ENCODE results near the gene SLC35D2. TPM values are rescaled to one million over a fixed set of nuclear protein-coding genes. Genes with fewer than 3 reads are reported as not detected.
"Not testable (repeated sequence)": the region's sequence is repeated elsewhere in the genome, so short reads cannot be mapped to it uniquely, and the experiment has no call there.

SLC35D2 gene
- total and polyA plus RNA-seq, 2 donors, result 5.0 to 21.5 TPM

- DNase-seq (ENCODE audit: low read depth in 6 of 9, low spot score in 9 of 9); H3K9me3 ChIP-seq (ENCODE audit: control insufficient read depth in 2 of 2, insufficient read depth in 1 of 2, low read length in 1 of 2); H3K4me1 ChIP-seq (ENCODE audit: control insufficient read depth in 2 of 2, insufficient read depth in 2 of 2, low read length in 2 of 2); H3K27ac ChIP-seq (ENCODE audit: low read depth in 1 of 2, low read length in 1 of 2); H3K4me3 ChIP-seq (ENCODE audit: low read length in 2 of 2); H3K27me3 ChIP-seq (ENCODE audit: control insufficient read depth in 2 of 2, insufficient read depth in 1 of 2, low read length in 1 of 2); H3K36me3 ChIP-seq (ENCODE audit: control insufficient read depth in 2 of 2, insufficient read depth in 2 of 2, low read length in 1 of 2): not testable (repeated sequence)
- 97% methylated on average over 6 of the region's 6 CpGs for WGBS
These were observed 8.0 kb downstream of the SLC35D2 start for GRCh38 chr9:96375507-96375906.

GRCh38 chr9:96367943-96368342 is 15.6 kb downstream of the SLC35D2 start:
- H3K27me3 ChIP-seq (ENCODE audit: control insufficient read depth in 2 of 2, insufficient read depth in 1 of 2, low read length in 1 of 2), result no peaks in the 10 kb centered on the region
- H3K4me3 ChIP-seq (ENCODE audit: low read length in 2 of 2), result no peak overlapping the region
- no peak for DNase-seq (ENCODE audit: low read depth in 6 of 9, low spot score in 9 of 9)
- H3K4me1 ChIP-seq (ENCODE audit: control insufficient read depth in 2 of 2, insufficient read depth in 2 of 2, low read length in 2 of 2), result no peaks in the 10 kb centered on the region
- H3K9me3 ChIP-seq (ENCODE audit: control insufficient read depth in 2 of 2, insufficient read depth in 1 of 2, low read length in 1 of 2), result no peaks in the 10 kb centered on the region
- H3K27ac ChIP-seq (ENCODE audit: low read depth in 1 of 2, low read length in 1 of 2), result no peak overlapping the region
- no peaks in the 10 kb centered on the region for H3K36me3 ChIP-seq (ENCODE audit: control insufficient read depth in 2 of 2, insufficient read depth in 2 of 2, low read length in 1 of 2)
- WGBS, result 94% methylated on average over 1 of the region's 1 CpG

GRCh38 chr9:96363175-96363967 is 20.1 kb downstream of the SLC35D2 start:
- H3K27me3 ChIP-seq (ENCODE audit: control insufficient read depth in 2 of 2, insufficient read depth in 1 of 2, low read length in 1 of 2), result no peaks in the 10 kb centered on the region
- WGBS, result 99% methylated on average over 9 of the region's 9 CpGs
- H3K27ac ChIP-seq (ENCODE audit: low read depth in 1 of 2, low read length in 1 of 2), result no peak overlapping the region
- H3K4me3 ChIP-seq (ENCODE audit: low read length in 2 of 2), result no peak overlapping the region
- DNase-seq (ENCODE audit: low read depth in 6 of 9, low spot score in 9 of 9), result no peak
- no peaks in the 10 kb centered on the region for H3K4me1 ChIP-seq (ENCODE audit: control insufficient read depth in 2 of 2, insufficient read depth in 2 of 2, low read length in 2 of 2)
- no peaks in the 10 kb centered on the region for H3K9me3 ChIP-seq (ENCODE audit: control insufficient read depth in 2 of 2, insufficient read depth in 1 of 2, low read length in 1 of 2)
- H3K36me3 ChIP-seq (ENCODE audit: control insufficient read depth in 2 of 2, insufficient read depth in 2 of 2, low read length in 1 of 2), result no peaks in the 10 kb centered on the region

- DNase-seq (ENCODE audit: low read depth in 6 of 9, low spot score in 9 of 9); H3K27ac ChIP-seq (ENCODE audit: low read depth in 1 of 2, low read length in 1 of 2); H3K27me3 ChIP-seq (ENCODE audit: control insufficient read depth in 2 of 2, insufficient read depth in 1 of 2, low read length in 1 of 2); H3K9me3 ChIP-seq (ENCODE audit: control insufficient read depth in 2 of 2, insufficient read depth in 1 of 2, low read length in 1 of 2); H3K4me1 ChIP-seq (ENCODE audit: control insufficient read depth in 2 of 2, insufficient read depth in 2 of 2, low read length in 2 of 2); H3K4me3 ChIP-seq (ENCODE audit: low read length in 2 of 2); H3K36me3 ChIP-seq (ENCODE audit: control insufficient read depth in 2 of 2, insufficient read depth in 2 of 2, low read length in 1 of 2): not testable (repeated sequence)
- WGBS, result 97% methylated on average over 6 of the region's 6 CpGs
These were observed 21.4 kb downstream of the SLC35D2 start for GRCh38 chr9:96362119-96362518.

- Histone ChIP-seq H3K36me3 (ENCODE audit: control insufficient read depth in 2 of 2, insufficient read depth in 2 of 2, low read length in 1 of 2) (no peaks in the 10 kb centered on the region), H3K4me3 (ENCODE audit: low read length in 2 of 2) (no peak overlapping the region), H3K27ac (ENCODE audit: low read depth in 1 of 2, low read length in 1 of 2) (no peak overlapping the region), H3K4me1 (ENCODE audit: control insufficient read depth in 2 of 2, insufficient read depth in 2 of 2, low read length in 2 of 2) (no peaks in the 10 kb centered on the region), H3K9me3 (ENCODE audit: control insufficient read depth in 2 of 2, insufficient read depth in 1 of 2, low read length in 1 of 2) (no peaks in the 10 kb centered on the region), H3K27me3 (ENCODE audit: control insufficient read depth in 2 of 2, insufficient read depth in 1 of 2, low read length in 1 of 2) (no peaks in the 10 kb centered on the region)
- 97% methylated on average over 6 of the region's 6 CpGs for WGBS
- DNase-seq (ENCODE audit: low read depth in 6 of 9, low spot score in 9 of 9), result no peak
These were observed 21.8 kb downstream of the SLC35D2 start for GRCh38 chr9:96361668-96362067.

- WGBS, result 97% methylated on average over 2 of the region's 2 CpGs
- Histone ChIP-seq H3K36me3 (ENCODE audit: control insufficient read depth in 2 of 2, insufficient read depth in 2 of 2, low read length in 1 of 2) (no peaks in the 10 kb centered on the region), H3K27me3 (ENCODE audit: control insufficient read depth in 2 of 2, insufficient read depth in 1 of 2, low read length in 1 of 2) (no peaks in the 10 kb centered on the region), H3K4me3 (ENCODE audit: low read length in 2 of 2) (no peak overlapping the region), H3K9me3 (ENCODE audit: control insufficient read depth in 2 of 2, insufficient read depth in 1 of 2, low read length in 1 of 2) (no peaks in the 10 kb centered on the region), H3K4me1 (ENCODE audit: control insufficient read depth in 2 of 2, insufficient read depth in 2 of 2, low read length in 2 of 2) (no peaks in the 10 kb centered on the region), H3K27ac (ENCODE audit: low read depth in 1 of 2, low read length in 1 of 2) (no peak overlapping the region)
- DNase-seq (ENCODE audit: low read depth in 6 of 9, low spot score in 9 of 9), result no peak
These were observed 22.5 kb downstream of the SLC35D2 start for GRCh38 chr9:96360976-96361375.

- H3K4me3 ChIP-seq (ENCODE audit: low read length in 2 of 2); DNase-seq (ENCODE audit: low read depth in 6 of 9, low spot score in 9 of 9); H3K27ac ChIP-seq (ENCODE audit: low read depth in 1 of 2, low read length in 1 of 2); H3K4me1 ChIP-seq (ENCODE audit: control insufficient read depth in 2 of 2, insufficient read depth in 2 of 2, low read length in 2 of 2); H3K27me3 ChIP-seq (ENCODE audit: control insufficient read depth in 2 of 2, insufficient read depth in 1 of 2, low read length in 1 of 2); H3K9me3 ChIP-seq (ENCODE audit: control insufficient read depth in 2 of 2, insufficient read depth in 1 of 2, low read length in 1 of 2); H3K36me3 ChIP-seq (ENCODE audit: control insufficient read depth in 2 of 2, insufficient read depth in 2 of 2, low read length in 1 of 2): not testable (repeated sequence)
- WGBS, result over 99% methylated on average over 6 of the region's 6 CpGs
These were observed 23.0 kb downstream of the SLC35D2 start for GRCh38 chr9:96360523-96360922.

- no peaks in the 10 kb centered on the region for H3K4me1 ChIP-seq (ENCODE audit: control insufficient read depth in 2 of 2, insufficient read depth in 2 of 2, low read length in 2 of 2)
- WGBS, result 99% methylated on average over 1 of the region's 1 CpG
These were observed 32.6 kb downstream of the SLC35D2 start for GRCh38 chr9:96350866-96351265.

GRCh38 chr9:96348261-96348660 is 35.2 kb downstream of the SLC35D2 start:
- Histone ChIP-seq H3K27ac (ENCODE audit: low read depth in 1 of 2, low read length in 1 of 2) (no peak overlapping the region), H3K4me1 (ENCODE audit: control insufficient read depth in 2 of 2, insufficient read depth in 2 of 2, low read length in 2 of 2) (no peaks in the 10 kb centered on the region), H3K27me3 (ENCODE audit: control insufficient read depth in 2 of 2, insufficient read depth in 1 of 2, low read length in 1 of 2) (no peaks in the 10 kb centered on the region), H3K4me3 (ENCODE audit: low read length in 2 of 2) (no peak overlapping the region), H3K36me3 (ENCODE audit: control insufficient read depth in 2 of 2, insufficient read depth in 2 of 2, low read length in 1 of 2) (no peaks in the 10 kb centered on the region), H3K9me3 (ENCODE audit: control insufficient read depth in 2 of 2, insufficient read depth in 1 of 2, low read length in 1 of 2) (no peaks in the 10 kb centered on the region)
- WGBS, result 98% methylated on average over 5 of the region's 5 CpGs
- no peak for DNase-seq (ENCODE audit: low read depth in 6 of 9, low spot score in 9 of 9)

More at GRCh38 chr9:96350866-96351265, 32.6 kb downstream of the SLC35D2 start:
- Histone ChIP-seq H3K27me3 (ENCODE audit: control insufficient read depth in 2 of 2, insufficient read depth in 1 of 2, low read length in 1 of 2) (no peaks in the 10 kb centered on the region), H3K4me3 (ENCODE audit: low read length in 2 of 2) (no peak overlapping the region), H3K9me3 (ENCODE audit: control insufficient read depth in 2 of 2, insufficient read depth in 1 of 2, low read length in 1 of 2) (no peaks in the 10 kb centered on the region), H3K36me3 (ENCODE audit: control insufficient read depth in 2 of 2, insufficient read depth in 2 of 2, low read length in 1 of 2) (no peaks in the 10 kb centered on the region), H3K27ac (ENCODE audit: low read depth in 1 of 2, low read length in 1 of 2) (no peak overlapping the region)
- no peak for DNase-seq (ENCODE audit: low read depth in 6 of 9, low spot score in 9 of 9)
